Mononuclear cell (primary cell): Measurements from ENCODE around the gene SYNJ1. TPM values are rescaled to one million over a fixed set of nuclear protein-coding genes. Genes with fewer than 3 reads are reported as not detected.
"Not testable (repeated sequence)": the region's sequence is repeated elsewhere in the genome, so short reads cannot be mapped to it uniquely, and the experiment has no call there.

Experiments used
- H3K27me3 ChIP-seq: 2 replicates; pipeline ENCODE4 v1.6.0; 2011; ENCODE audit warnings: low read length, control low read depth; ENCODE audit not compliant: insufficient read depth
- H3K4me1 ChIP-seq: 2 replicates; pipeline ENCODE4 v1.5.1; 2011; ENCODE audit warnings: mild to moderate bottlenecking, low read length, control low read depth; ENCODE audit not compliant: insufficient read depth
- H3K4me3 ChIP-seq: 2 replicates; pipeline ENCODE4 v1.5.1; 2011; ENCODE audit warnings: mild to moderate bottlenecking, low read length, moderate library complexity
- H3K9me3 ChIP-seq: 2 replicates; pipeline ENCODE4 v1.5.1; 2011; ENCODE audit warnings: low read depth, mild to moderate bottlenecking, control low read depth, low read length
- total RNA-seq: library from RNA; depleted of rRNA; stranded (reverse); fragments of >200 nt; gene quantifications from one replicate; pipeline ENCODE4 v1.2.3, GENCODE V29; 2012

The SYNJ1 gene
- total RNA-seq, 1 donor: 10.7 TPM

DNA sequence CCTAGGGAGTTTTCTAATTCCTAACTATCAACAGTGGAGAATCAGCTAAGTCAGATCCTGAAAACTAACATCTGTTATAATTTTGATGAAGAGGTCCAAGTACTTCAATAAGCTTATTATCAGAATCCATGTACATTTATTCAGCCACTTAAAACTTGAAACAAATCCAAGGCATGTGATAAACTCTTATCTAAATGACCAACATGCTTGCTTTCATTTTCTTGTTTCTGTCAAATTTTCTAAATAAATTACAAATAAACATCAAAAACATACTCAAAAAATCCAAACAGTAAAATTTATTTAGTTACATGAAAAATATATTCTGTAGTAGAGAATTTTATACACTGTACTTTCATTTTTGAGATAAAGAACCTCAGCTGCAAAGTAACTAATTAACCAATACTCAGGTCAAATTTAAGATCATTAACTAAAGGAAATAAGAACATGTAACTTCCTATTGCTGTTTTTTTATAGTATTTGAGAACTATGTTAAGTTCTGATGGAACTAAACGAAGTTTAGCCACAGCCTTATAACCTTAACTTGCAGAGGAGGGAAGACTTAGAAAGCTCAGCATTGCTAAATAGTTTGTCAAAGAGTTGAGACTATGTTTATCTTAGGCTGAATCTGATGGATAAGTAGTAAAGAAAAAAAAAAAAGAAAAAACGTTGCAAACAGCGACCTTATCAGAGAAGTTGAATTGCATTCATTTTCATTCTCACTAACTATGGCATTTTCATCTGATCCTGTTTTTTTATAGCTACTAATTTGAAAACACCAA is 44.9 kb downstream of the SYNJ1 start:
- Histone ChIP-seq H3K9me3 (no peaks in the 10 kb centered on the region), H3K4me3 (no peak overlapping the region), H3K4me1 (no peaks in the 10 kb centered on the region), H3K27me3 (no peaks in the 10 kb centered on the region)

DNA sequence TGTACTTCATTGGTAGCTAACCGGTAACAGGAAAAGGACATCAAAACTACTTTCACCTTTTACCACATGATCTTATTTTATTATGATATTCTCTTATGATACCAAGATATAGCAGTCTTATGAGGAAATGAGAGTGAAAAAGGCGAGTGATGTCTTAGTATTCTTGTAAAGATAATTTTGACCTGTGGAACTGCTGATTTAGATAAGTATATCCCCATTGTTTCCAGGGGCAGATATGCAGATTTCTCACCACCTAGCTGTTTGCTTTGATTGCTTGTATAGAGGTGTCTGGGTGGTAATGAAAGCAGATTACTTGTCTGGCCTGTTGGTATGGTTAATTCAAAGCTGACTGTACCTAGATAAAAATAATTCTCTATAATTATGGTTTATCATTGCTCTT is 53.1 kb downstream of the SYNJ1 start:
- no peak overlapping the region for H3K4me3 ChIP-seq
- H3K27me3 ChIP-seq: no peaks in the 10 kb centered on the region
- no peaks in the 10 kb centered on the region for H3K4me1 ChIP-seq
- no peaks in the 10 kb centered on the region for H3K9me3 ChIP-seq

GRCh38 chr21:32674038-32674437 is 53.8 kb downstream of the SYNJ1 start:
- Histone ChIP-seq H3K27me3 (no peaks in the 10 kb centered on the region), H3K4me1 (no peaks in the 10 kb centered on the region), H3K9me3 (no peaks in the 10 kb centered on the region), H3K4me3 (no peak overlapping the region)

GRCh38 chr21:32666258-32666657 is 61.6 kb downstream of the SYNJ1 start:
- H3K4me3 ChIP-seq: no peak overlapping the region
- H3K27me3 ChIP-seq: no peaks in the 10 kb centered on the region
- no peaks in the 10 kb centered on the region for H3K4me1 ChIP-seq
- peaks cover 35% of the 10 kb centered on the region for H3K9me3 ChIP-seq

DNA sequence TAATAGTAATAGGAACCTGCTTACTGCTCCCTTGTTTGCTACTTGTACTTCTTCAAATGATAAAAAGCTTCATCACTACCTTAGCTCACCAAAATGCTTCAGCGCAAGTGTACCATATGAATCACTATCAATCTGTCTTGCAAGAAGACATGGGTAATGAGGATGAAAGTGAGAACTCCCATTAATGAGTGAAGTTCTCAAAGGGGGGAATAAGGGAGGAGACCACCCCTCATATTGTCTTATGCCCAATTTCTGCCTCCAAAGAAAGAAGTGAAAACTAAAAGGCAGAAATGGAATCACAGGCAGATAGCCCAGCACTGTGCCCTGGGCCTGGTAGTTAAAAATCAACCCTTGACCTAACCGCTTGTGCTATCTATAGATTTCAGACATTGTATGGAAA is 63.7 kb downstream of the SYNJ1 start:
- not testable (repeated sequence) for H3K4me1 ChIP-seq, H3K4me3 ChIP-seq, H3K27me3 ChIP-seq
- peaks cover 35% of the 10 kb centered on the region for H3K9me3 ChIP-seq

- not testable (repeated sequence) for H3K4me3 ChIP-seq, H3K4me1 ChIP-seq, H3K27me3 ChIP-seq
- H3K9me3 ChIP-seq: peaks cover 35% of the 10 kb centered on the region
Measured at GRCh38 chr21:32661981-32662380, 65.8 kb downstream of the SYNJ1 start.

DNA sequence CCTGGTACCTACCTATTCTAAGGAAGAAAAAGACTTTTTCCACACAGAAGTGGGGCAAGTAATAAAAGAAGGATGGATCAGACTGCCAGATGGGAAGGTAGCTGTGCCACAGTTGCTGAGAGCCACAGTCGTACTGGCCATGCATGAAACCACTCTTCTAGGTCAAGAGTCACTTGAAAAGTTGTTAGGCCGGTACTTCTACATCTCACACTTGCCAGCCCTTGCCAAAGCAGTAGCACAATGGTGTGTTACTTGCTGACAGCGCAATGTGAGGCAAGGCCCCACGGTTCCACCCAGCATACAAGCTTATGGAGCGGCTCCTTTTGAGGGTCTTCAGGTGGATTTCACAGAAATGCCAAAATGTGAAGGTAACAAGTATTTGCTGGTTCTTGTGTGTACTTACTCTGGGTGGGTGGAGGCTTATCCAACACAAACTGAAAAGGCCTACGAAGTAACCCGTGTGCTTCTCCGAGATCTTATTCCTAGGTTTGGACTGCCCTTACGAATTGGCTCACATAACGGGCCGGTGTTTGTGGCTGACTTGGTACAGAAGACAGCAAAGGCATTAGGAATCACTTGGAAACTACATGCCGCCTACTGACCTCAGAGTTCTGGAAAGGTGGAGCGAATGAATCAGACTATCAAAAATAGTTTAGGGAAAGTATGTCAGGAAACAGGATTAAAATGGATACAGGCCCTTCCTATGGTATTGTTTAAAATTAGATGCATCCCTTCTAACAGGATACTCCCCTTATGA is 66.6 kb downstream of the SYNJ1 start:
- not testable (repeated sequence) for H3K4me1 ChIP-seq, H3K27me3 ChIP-seq, H3K4me3 ChIP-seq
- peaks cover 28% of the 10 kb centered on the region for H3K9me3 ChIP-seq

DNA sequence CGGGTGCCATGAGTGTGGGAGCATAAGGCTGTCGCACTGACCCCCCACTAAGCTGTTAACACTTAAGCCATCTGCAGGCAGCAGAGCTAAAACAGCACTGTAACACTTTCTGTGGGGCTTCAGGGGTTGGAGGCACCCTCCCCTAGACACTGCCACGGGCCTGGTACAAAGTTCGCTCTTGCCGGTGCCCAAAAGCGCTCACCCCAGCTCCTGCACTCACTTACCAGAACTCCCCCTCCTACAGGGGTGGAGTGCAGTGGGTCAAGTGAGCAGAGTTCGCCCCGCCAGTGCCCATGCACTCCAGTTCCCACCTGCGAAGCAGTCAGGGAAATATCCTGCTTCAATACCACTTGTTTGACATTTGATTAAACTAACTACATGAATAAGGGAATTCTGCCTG is 69.3 kb downstream of the SYNJ1 start:
- Histone ChIP-seq H3K9me3 (peaks cover 1% of the 10 kb centered on the region), H3K4me3 (no peak overlapping the region), H3K27me3 (no peaks in the 10 kb centered on the region), H3K4me1 (no peaks in the 10 kb centered on the region)

GRCh38 chr21:32653326-32653901 is 74.4 kb downstream of the SYNJ1 start:
- Histone ChIP-seq H3K9me3 (no peaks in the 10 kb centered on the region), H3K4me1 (no peaks in the 10 kb centered on the region), H3K27me3 (no peaks in the 10 kb centered on the region), H3K4me3 (no peak overlapping the region)

- Histone ChIP-seq H3K27me3 (no peaks in the 10 kb centered on the region), H3K4me1 (no peaks in the 10 kb centered on the region), H3K4me3 (no peak overlapping the region)
Measured at GRCh38 chr21:32648165-32648564, 79.6 kb downstream of the SYNJ1 start.

GRCh38 chr21:32645261-32646182 is 82.3 kb downstream of the SYNJ1 start:
- H3K4me1 ChIP-seq: no peaks in the 10 kb centered on the region
- no peaks in the 10 kb centered on the region for H3K27me3 ChIP-seq
- no peaks in the 10 kb centered on the region for H3K9me3 ChIP-seq
- H3K4me3 ChIP-seq: no peak overlapping the region

More at GRCh38 chr21:32648165-32648564, 79.6 kb downstream of the SYNJ1 start:
- no peaks in the 10 kb centered on the region for H3K9me3 ChIP-seq

DNA sequence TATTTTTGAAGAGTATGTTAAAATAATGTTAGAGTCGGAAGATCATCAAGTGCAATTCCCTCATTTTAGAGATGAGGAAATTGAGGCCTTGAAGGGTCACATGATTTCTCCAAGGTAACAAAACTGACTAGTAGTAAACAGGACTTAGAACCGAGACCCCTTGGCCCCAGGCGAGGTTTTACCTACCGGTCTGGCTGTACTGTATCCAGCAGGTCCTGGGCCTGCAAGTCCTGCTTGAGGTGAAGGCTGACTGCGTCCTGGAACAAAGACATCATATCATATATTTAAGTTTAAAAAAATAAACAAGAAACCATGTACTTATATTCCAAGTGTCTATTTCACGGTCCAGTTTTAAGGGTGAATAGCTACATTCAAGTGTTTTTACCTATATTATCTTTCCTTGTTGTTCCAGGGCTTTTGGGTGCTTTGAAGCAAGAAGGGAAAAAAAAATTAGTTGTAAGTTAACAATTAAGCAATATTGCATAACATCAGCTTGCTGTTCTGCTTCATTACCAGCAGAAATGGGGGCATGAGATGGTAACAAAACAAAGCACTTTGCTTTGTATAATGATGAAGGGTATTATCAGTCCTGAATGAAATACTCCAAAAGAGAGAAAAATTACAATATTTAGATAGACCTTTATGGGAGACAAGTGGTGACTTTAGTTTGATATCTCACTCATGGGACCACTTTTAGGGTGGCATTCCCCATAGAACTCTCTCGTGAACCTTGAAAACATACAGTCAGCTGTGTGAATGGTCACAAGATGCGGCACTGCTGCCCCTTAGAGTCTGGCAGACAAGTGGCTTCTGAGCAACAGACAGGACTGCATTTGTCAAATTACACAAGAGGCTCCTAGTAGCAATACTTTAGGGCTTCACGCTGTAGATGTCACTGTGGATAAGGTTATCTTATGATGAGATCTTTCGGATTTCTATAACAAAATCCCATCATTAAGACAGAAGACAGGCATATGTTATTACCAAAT is 85.8 kb downstream of the SYNJ1 start:
- Histone ChIP-seq H3K27me3 (no peaks in the 10 kb centered on the region), H3K4me1 (no peaks in the 10 kb centered on the region), H3K4me3 (no peak overlapping the region), H3K9me3 (no peaks in the 10 kb centered on the region)

- H3K9me3 ChIP-seq: no peaks in the 10 kb centered on the region
- no peaks in the 10 kb centered on the region for H3K4me1 ChIP-seq
- no peaks in the 10 kb centered on the region for H3K27me3 ChIP-seq
- H3K4me3 ChIP-seq: no peak overlapping the region
Measured at GRCh38 chr21:32626621-32627196, 101.1 kb downstream of the SYNJ1 start.
